NOMO-1 (cell line): ENCODE data around the gene MMD2.
"Not testable (repeated sequence)": the region's sequence is repeated elsewhere in the genome, so short reads cannot be mapped to it uniquely, and the experiment has no call there.

Experiments used
- DNase-seq, 2 experiments: peaks; one replicate each; lab custom pipeline; 2025; ENCODE audit not compliant: unreplicated experiment in 2 of 2; lab: John Stamatoyannopoulos, UW

MMD2 gene, protein sequence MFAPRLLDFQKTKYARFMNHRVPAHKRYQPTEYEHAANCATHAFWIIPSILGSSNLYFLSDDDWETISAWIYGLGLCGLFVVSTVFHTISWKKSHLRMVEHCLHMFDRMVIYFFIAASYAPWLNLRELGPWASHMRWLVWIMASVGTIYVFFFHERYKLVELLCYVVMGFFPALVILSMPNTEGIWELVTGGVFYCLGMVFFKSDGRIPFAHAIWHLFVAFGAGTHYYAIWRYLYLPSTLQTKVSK

DNA sequence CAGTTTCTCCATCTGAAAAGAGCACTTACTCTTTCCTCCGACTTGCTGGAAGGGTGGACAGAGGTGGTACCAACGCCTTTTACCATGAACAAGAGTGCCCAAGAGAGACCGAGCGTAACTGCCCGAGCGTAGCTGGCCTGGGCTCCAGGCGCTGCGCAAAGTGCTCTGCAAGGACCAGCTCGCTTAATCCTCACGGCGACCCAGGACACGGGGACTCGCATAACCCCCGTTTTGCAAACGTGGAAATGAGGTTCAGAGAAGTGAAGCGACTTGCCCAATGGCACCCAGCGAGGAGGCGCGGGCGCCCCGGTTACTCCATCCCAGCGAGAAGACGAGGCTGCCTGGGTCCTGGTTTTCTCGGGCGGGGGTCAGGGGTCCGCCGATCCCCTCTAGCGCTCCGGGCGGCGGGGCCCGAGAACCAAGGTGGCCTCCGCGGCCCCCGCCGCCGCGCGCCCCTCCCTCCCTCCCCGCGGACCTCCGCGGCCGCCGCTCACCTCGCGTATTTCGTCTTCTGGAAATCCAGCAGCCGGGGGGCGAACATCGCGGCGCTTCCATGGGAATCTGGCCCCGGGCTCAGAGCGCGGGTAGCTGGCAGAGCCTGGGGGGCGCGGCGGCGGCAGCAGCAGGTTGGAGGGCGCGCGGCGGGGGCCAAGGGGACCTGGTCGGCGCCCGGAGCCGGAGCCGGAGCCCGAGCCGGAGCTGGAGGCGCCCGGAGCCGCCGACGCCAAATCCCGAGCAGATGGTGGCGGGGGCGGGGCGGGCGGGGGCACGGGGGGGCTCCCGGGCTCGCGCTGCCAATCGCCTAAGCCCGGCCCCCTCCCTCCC, at the start of gene MMD2:
Gene MMD2, minus strand, starts transcription at position 711 of the 825 bp plus-strand sequence. Its CDS starts 170 bp downstream, at position 541.
- no peak for DNase-seq

DNA sequence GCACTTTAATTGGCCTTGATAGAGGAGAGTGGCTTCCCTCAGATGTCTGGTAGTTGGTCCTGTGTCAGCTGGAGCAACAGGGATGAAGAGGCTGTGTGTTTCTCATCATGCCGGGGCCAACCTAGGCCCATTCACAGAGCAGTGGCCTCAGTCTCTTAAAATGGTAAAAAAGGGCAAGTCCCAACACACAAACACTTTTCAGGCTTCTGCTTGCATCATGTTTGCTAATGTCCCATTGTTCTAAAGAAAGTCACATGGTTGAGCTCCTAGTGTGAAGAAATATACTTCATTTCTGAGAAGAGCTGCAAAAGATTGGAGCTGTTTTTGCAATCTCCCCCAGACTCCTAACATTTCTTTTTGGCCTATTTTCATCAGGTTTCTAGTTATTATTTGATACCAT, 46.1 kb upstream of the MMD2 start:
- no peak for DNase-seq

DNA sequence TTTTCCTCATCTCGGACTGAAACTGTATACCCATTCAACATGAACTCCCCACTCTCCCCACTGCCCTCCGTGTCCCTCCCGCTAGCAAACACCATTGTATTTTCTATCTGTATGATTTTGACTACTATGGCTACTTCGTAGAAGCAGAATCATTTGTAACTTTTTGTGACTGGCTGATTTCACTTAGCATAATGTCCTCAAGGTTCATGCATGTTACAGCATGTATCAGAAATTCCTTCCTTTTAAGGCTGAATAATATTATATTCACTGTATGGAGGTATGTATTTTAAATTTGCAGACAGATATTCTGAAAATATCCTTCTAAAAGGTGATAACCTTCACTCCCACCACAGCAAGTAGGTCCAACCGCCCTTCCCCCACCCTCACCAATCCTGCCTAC, 42.9 kb upstream of the MMD2 start:
- no peak for DNase-seq

DNA sequence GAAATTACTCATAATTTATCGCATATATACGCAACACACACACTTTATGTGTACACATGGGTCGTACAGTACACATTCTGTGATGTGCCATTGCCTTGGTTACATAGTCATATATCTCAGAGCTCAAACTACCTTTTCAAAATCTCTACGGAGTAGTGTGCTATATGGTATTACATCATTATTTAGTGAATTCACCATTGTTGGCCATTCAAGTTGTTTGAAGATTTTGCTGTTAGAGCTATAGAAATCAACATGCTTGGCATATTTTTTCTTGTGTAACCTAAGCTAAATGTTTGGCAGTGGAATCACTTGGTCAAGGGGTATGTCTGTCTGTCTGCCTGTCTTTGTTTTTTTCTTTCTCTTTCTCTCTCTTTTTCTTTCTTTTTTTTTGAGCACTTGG, 42.0 kb upstream of the MMD2 start:
- DNase-seq = no peak

DNA sequence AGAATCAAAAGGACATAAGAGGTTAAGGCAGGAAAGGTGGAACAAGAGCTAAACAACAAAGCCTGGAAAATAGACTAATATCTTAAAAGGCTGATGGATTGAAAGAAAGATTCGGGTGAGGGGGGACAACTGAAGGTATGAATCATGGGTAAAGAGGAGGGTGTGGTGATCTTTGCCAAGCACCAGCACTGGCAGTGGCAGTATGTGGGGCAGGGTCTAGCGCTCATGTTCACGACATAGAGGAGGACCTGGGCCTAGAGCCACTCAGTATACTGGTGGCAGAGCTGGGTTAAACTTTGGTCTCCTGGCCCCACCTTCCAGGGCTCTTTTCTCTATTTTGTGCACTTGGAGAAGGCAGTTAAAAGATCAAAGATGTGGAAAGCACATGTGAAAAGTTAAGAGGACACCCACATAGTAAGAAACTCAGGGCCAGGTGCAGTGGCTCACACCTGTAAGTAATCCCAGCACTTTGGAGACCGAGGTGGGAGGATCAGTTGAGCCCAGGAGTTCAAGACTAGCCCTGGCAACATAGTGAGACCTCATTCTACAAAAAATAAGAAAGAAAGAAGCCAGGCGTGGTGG, 40.5 kb upstream of the MMD2 start:
- no peak for DNase-seq

DNA sequence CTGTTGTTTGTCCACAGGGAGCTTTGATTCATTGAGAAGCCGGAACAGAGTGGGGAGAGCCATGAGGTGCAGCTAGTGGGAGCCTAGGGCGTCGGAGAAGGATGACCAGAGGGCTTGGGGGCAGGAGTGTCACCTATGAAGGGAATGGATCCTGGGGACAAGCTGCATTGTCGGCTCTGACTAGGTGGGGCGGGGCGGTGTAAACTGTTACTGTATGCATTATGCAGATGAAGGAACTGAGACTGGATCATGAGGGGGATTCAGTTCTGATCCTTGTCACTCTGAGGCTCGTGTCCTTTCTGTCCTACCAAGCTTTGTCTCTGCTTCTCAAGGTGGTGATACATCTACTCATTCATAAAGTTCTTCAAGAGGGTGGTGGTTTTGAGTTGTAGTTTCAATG, 39.9 kb upstream of the MMD2 start:
- DNase-seq = no peak

DNA sequence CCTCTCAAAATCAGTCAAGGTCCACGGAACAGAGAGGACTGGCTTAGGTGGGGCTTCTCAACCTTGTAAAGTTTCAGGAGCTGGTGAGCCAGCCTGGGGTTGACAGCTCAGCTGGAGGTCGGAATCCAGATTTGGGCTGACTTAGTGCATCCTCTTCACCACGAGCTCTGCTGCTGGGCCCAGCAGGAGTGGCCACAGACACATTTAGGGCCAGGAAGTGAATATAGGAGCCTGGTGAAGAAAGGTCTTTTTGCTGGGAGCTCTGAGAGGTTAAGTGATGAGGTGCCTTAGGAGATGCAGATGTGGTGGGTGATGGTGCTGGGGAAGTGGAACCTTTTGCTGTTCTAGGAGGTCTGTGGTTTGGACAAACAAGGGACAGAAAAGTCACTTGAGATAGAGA, 39.3 kb upstream of the MMD2 start:
- DNase-seq = no peak

- no peak for DNase-seq
These were observed 37.8 kb upstream of the MMD2 start for GRCh38 chr7:4996696-4997222.

DNA sequence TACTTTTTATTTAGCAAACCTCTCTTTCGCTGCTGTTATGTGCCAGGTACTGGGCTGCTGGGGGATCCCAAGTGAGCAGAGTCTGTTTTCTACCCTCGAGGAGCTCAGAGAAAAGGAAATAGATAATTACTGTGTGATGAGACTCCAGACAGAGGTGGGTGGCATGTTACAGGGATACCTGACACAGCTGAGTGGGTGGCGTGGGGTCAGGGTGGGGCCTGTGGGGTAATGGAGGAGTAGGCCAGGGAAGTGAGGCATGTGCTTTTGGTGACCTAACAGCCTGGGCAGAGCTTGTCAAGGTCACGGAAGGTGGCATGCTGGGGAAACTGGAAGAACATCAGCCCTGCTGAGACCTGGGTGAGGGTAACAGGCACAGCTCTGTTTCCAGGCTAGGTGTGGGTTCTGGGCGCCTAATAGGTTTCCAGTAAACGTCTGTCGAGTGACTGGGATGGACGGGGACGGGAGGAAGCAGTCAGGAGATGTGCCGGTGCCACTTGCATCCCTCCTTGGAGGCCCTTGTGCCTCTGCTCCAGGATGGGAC, 36.5 kb upstream of the MMD2 start:
- DNase-seq = no peak

GRCh38 chr7:4993471-4993870, 34.5 kb upstream of the MMD2 start:
- DNase-seq = no peak

DNA sequence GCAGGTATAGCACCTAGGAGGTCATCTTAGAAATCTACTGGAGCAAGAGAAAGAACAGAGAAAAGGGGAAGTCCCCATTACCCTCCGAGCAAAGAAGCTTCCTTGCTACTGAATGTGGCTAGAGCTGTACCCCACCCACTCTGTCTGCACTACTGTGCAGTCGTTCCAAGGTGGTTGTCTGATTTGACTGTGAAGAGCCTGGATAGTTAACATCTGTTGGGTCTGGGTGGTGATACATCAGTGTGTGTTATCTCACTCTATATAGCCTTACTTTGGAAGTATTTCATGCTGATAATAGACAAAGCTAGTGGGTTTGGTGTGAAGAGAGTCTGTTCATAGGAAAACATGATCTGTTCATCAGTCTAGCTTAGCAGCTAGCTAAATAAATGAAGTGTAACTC, 23.8 kb upstream of the MMD2 start:
- DNase-seq = not testable (repeated sequence)

- DNase-seq = not testable (repeated sequence)
These were observed 22.4 kb upstream of the MMD2 start for GRCh38 chr7:4981295-4981890.

- not testable (repeated sequence) for DNase-seq
These were observed 16.6 kb upstream of the MMD2 start for GRCh38 chr7:4975626-4976025.

GRCh38 chr7:4973728-4974198, 14.8 kb upstream of the MMD2 start:
- DNase-seq = peak; percentile 84 to 88

DNA sequence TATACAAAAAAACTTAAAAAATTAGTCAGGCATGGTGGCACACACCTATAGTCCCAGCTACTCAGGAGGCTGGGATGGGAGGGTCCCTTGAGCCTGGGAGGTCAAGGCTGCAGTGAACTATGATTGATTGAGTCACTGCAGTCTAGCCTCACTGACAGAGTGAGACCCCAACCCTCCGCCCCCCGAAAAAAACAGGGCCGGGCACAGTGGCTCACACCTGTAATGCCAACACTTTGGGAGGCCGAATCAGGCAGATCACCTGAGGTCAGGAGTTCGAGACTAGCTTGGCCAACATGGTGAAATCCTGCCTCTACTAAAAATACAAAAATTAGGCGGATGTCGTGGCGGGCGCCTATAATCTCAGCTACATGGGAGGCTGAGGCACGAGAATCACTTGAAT, 13.5 kb upstream of the MMD2 start:
- DNase-seq = not testable (repeated sequence)

GRCh38 chr7:4965295-4966022, 6.5 kb upstream of the MMD2 start:
- no peak for DNase-seq

- DNase-seq = no peak
These were observed 5.5 kb upstream of the MMD2 start for GRCh38 chr7:4964506-4964905.

GRCh38 chr7:4962872-4963775, 4.1 kb upstream of the MMD2 start:
- DNase-seq = no peak

- no peak for DNase-seq
These were observed 1.4 kb upstream of the MMD2 start for GRCh38 chr7:4960363-4960762.
